GM18909 (cell line): Measurements from ENCODE around the gene MKNK1.
A peak's percentile ranks its signal among the peaks of the same experiment; 100 is the strongest.

Source experiments
- ATAC-seq: cut with Tn5 transposase; IDR thresholded peaks from one replicate; pipeline ENCODE4 v1.9.1; 2021; ENCODE audit warnings: mild to moderate bottlenecking; ENCODE audit not compliant: unreplicated experiment, poor library complexity

MKNK1 gene

GRCh38 chr1:46546210-46546609 is 57.9 kb downstream of the MKNK1 start:
- no peak for ATAC-seq

- no peak for ATAC-seq
Measured at GRCh38 chr1:46545784-46546183, 58.3 kb downstream of the MKNK1 start.

GRCh38 chr1:46544561-46545240 is 59.4 kb downstream of the MKNK1 start:
- no peak for ATAC-seq

- no peak for ATAC-seq
Measured at GRCh38 chr1:46543761-46544560, 60.1 kb downstream of the MKNK1 start.

GRCh38 chr1:46543382-46543760 is 60.7 kb downstream of the MKNK1 start:
- ATAC-seq: no peak

- no peak for ATAC-seq
Measured at GRCh38 chr1:46539972-46540371, 64.1 kb downstream of the MKNK1 start.

GRCh38 chr1:46538147-46538546 is 65.9 kb downstream of the MKNK1 start:
- no peak for ATAC-seq

GRCh38 chr1:46537651-46538050 is 66.4 kb downstream of the MKNK1 start:
- no peak for ATAC-seq

- no peak for ATAC-seq
Measured at GRCh38 chr1:46536527-46536926, 67.5 kb downstream of the MKNK1 start.

- ATAC-seq: no peak
Measured at GRCh38 chr1:46535063-46535462, 69.0 kb downstream of the MKNK1 start.

GRCh38 chr1:46533179-46533864 is 70.7 kb downstream of the MKNK1 start:
- ATAC-seq: no peak

- no peak for ATAC-seq
Measured at GRCh38 chr1:46532498-46533178, 71.4 kb downstream of the MKNK1 start.

GRCh38 chr1:46532095-46532494 is 72.0 kb downstream of the MKNK1 start:
- no peak for ATAC-seq

GRCh38 chr1:46530791-46531409 is 73.2 kb downstream of the MKNK1 start:
- no peak for ATAC-seq

GRCh38 chr1:46530311-46530710 is 73.8 kb downstream of the MKNK1 start:
- ATAC-seq: no peak

- ATAC-seq: no peak
Measured at GRCh38 chr1:46529031-46529630, 74.9 kb downstream of the MKNK1 start.

- no peak for ATAC-seq
Measured at GRCh38 chr1:46528297-46528955, 75.6 kb downstream of the MKNK1 start.

- peak; percentile 65 for ATAC-seq
Measured at GRCh38 chr1:46527474-46528296, 76.4 kb downstream of the MKNK1 start.
